Measurements from ENCODE around the gene RAD52.

Gene RAD52

DNA sequence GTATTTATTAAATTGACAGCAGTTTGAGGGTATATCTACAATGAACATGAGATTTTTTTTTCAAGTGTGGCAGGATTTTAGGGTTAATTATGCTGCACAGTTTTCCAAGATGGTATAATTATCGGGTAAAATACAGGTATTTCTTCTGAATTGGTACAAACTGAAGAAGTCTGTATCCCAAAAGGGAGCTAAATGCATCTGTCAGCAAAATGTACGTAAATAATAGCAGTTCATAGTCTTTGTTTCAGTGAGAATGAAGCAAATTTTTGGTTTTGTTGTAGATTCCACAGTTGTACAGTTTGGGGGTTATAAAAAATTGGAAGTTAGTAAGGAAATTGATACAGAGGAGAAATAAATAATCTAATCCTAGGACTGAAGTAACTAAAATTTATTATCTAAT lies 63.3 kb downstream of the RAD52 start:
- Histone ChIP-seq H3K4me3 (ENCODE audit: insufficient read depth, low read length, poor library complexity, severe bottlenecking) (no peak overlapping the region), H3K4me2 (ENCODE audit: low read depth, low read length, poor library complexity, severe bottlenecking) (no peak overlapping the region), H3F3A (ENCODE audit: insufficient read depth) (no peaks in the 10 kb centered on the region), H3K27me3 (ENCODE audit: low read length) (no peaks in the 10 kb centered on the region), H3K79me2 (ENCODE audit: insufficient read depth, low read length) (no peaks in the 10 kb centered on the region), H3K9me2 (replicated peaks; ENCODE audit: insufficient read depth, low read length) (no peaks in the 10 kb centered on the region), H2AFZ (ENCODE audit: low read depth, low read length, severe bottlenecking) (no peak overlapping the region), H3K9me3 (ENCODE audit: insufficient read depth, low read length) (no peaks in the 10 kb centered on the region), H3K36me3 (ENCODE audit: low read length) (peaks cover 64% of the 10 kb centered on the region), H3K27ac (ENCODE audit: low read depth, low read length) (no peak overlapping the region), H4K20me1 (ENCODE audit: low read depth, low read length) (no peaks in the 10 kb centered on the region), H3K9ac (ENCODE audit: low read length) (no peak overlapping the region)
- no peak for TF ChIP-seq EZH2phosphoT487 (conservative IDR thresholded peaks at IDR 0.05; ENCODE audit: low read length)
- TF ChIP-seq, protein P1, sequence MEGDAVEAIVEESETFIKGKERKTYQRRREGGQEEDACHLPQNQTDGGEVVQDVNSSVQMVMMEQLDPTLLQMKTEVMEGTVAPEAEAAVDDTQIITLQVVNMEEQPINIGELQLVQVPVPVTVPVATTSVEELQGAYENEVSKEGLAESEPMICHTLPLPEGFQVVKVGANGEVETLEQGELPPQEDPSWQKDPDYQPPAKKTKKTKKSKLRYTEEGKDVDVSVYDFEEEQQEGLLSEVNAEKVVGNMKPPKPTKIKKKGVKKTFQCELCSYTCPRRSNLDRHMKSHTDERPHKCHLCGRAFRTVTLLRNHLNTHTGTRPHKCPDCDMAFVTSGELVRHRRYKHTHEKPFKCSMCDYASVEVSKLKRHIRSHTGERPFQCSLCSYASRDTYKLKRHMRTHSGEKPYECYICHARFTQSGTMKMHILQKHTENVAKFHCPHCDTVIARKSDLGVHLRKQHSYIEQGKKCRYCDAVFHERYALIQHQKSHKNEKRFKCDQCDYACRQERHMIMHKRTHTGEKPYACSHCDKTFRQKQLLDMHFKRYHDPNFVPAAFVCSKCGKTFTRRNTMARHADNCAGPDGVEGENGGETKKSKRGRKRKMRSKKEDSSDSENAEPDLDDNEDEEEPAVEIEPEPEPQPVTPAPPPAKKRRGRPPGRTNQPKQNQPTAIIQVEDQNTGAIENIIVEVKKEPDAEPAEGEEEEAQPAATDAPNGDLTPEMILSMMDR (IDR thresholded peaks at IDR 0.05; ENCODE audit: insufficient read depth, low read length, poor library complexity, severe bottlenecking): no peak

DNA sequence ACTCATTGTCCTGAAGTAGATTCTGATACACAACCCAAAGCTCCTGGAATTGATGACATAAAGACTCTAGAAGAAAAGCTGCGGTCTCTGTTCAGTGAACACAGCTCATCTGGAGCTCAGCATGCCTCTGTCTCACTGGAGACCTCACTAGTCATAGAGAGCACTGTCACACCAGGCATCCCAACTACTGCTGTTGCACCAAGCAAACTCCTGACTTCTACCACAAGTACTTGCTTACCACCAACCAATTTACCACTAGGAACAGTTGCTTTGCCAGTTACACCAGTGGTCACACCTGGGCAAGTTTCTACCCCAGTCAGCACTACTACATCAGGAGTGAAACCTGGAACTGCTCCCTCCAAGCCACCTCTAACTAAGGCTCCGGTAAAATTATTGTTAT lies 63.8 kb downstream of the RAD52 start:
- no peak overlapping the region for H3K9ac ChIP-seq (ENCODE audit: low read length)
- H3K4me3 ChIP-seq (ENCODE audit: insufficient read depth, low read length, poor library complexity, severe bottlenecking): no peak overlapping the region

DNA sequence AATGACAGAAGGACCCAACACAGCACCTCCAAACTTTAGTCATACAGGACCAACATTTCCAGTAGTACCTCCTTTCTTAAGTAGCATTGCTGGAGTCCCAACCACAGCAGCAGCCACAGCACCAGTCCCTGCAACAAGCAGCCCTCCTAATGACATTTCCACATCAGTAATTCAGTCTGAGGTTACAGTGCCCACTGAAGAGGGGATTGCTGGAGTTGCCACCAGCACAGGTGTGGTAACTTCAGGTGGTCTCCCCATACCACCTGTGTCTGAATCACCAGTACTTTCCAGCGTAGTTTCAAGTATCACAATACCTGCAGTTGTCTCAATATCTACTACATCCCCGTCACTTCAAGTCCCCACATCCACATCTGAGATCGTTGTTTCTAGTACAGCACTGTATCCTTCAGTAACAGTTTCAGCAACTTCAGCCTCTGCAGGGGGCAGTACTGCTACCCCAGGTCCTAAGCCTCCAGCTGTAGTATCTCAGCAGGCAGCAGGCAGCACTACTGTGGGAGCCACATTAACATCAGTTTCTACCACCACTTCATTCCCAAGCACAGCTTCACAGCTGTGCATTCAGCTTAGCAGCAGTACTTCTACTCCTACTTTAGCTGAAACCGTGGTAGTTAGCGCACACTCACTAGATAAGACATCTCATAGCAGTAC lies 64.6 kb downstream of the RAD52 start:
- peaks cover 70% of the 10 kb centered on the region for H3K36me3 ChIP-seq (ENCODE audit: low read length)
- no peaks in the 10 kb centered on the region for H3K27me3 ChIP-seq (ENCODE audit: low read length)
- H2AFZ ChIP-seq (ENCODE audit: low read depth, low read length, severe bottlenecking): no peak overlapping the region
- H3K4me2 ChIP-seq (ENCODE audit: low read depth, low read length, poor library complexity, severe bottlenecking): no peak overlapping the region
- TF ChIP-seq EZH2phosphoT487 (conservative IDR thresholded peaks at IDR 0.05; ENCODE audit: low read length): no peak
- TF ChIP-seq, protein P1 (IDR thresholded peaks at IDR 0.05; ENCODE audit: insufficient read depth, low read length, poor library complexity, severe bottlenecking): no peak
- H3K9me3 ChIP-seq (ENCODE audit: insufficient read depth, low read length): no peaks in the 10 kb centered on the region
- H3K9ac ChIP-seq (ENCODE audit: low read length): no peak overlapping the region
- H3K79me2 ChIP-seq (ENCODE audit: insufficient read depth, low read length): no peaks in the 10 kb centered on the region
- no peaks in the 10 kb centered on the region for H3F3A ChIP-seq (ENCODE audit: insufficient read depth)
- no peaks in the 10 kb centered on the region for H3K9me2 ChIP-seq (replicated peaks; ENCODE audit: insufficient read depth, low read length)
- no peaks in the 10 kb centered on the region for H4K20me1 ChIP-seq (ENCODE audit: low read depth, low read length)
- no peak overlapping the region for H3K4me3 ChIP-seq (ENCODE audit: insufficient read depth, low read length, poor library complexity, severe bottlenecking)
- H3K27ac ChIP-seq (ENCODE audit: low read depth, low read length): no peak overlapping the region

More for the DNA sequence above, 63.8 kb downstream of the RAD52 start:
- no peak overlapping the region for H3K27ac ChIP-seq (ENCODE audit: low read depth, low read length)
- H3K9me2 ChIP-seq (replicated peaks; ENCODE audit: insufficient read depth, low read length): no peaks in the 10 kb centered on the region
- H3K36me3 ChIP-seq (ENCODE audit: low read length): peaks cover 68% of the 10 kb centered on the region
- no peaks in the 10 kb centered on the region for H4K20me1 ChIP-seq (ENCODE audit: low read depth, low read length)
- H3K79me2 ChIP-seq (ENCODE audit: insufficient read depth, low read length): no peaks in the 10 kb centered on the region
- H3K4me2 ChIP-seq (ENCODE audit: low read depth, low read length, poor library complexity, severe bottlenecking): no peak overlapping the region
- H2AFZ ChIP-seq (ENCODE audit: low read depth, low read length, severe bottlenecking): no peak overlapping the region
- no peaks in the 10 kb centered on the region for H3K27me3 ChIP-seq (ENCODE audit: low read length)
- H3F3A ChIP-seq (ENCODE audit: insufficient read depth): no peaks in the 10 kb centered on the region
- no peak for TF ChIP-seq EZH2phosphoT487 (conservative IDR thresholded peaks at IDR 0.05; ENCODE audit: low read length)
- TF ChIP-seq, protein P1 (IDR thresholded peaks at IDR 0.05; ENCODE audit: insufficient read depth, low read length, poor library complexity, severe bottlenecking): no peak
- no peaks in the 10 kb centered on the region for H3K9me3 ChIP-seq (ENCODE audit: insufficient read depth, low read length)

All from SU-DHL-6 (cell line).